ENCODE measurements around the gene KCNK3.

KCNK3 gene

DNA sequence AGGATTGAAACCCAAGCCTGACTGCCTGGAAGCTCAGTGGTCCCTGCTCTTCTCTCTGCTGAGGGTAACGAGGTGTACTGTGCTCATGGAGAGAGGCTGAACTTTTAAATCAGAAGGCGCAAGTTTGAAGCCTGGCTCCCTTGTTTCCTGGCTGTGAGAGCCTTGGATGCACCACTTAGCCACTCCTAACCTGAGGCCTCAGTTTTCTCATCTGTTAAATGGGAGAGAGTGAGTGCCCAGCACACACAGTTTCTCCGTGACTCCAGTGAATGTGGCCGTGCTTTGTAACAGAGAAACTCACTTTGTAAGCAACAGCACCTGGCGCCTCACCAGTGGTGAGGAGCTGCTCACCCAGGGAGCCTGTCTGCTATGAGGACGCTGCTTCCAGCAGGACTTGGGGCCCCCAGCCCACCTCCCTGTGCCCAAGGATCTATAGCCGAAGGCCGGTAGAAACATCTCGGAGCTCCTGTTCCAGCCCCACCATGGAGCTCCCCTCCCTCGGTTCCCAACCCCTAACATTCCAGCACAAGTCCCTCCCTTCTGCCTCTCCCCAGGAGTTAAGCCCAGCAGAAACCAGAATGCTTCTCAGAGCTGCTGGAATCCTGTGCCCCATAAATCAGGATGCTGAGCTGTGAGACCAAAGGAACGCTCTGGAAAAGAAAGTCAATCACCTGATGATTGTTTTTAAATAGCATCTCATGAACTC lies 20.3 kb upstream of the KCNK3 start:
- no peaks in the 10 kb centered on the region for H3K36me3 ChIP-seq (ENCODE audit: insufficient read depth)
- H3K4me3 ChIP-seq (IDR thresholded peaks at IDR 0.05; ENCODE audit: insufficient read depth, low read depth, low read length) = no peak overlapping the region
- no peak overlapping the region for H3K27ac ChIP-seq
- no peaks in the 10 kb centered on the region for H3K4me1 ChIP-seq (ENCODE audit: low read depth, poor library complexity, severe bottlenecking)
- H3K79me2 ChIP-seq (ENCODE audit: insufficient read depth, low read depth) = no peaks in the 10 kb centered on the region
- peaks cover 36% of the 10 kb centered on the region for H3K27me3 ChIP-seq (ENCODE audit: insufficient read depth, low read depth)
- H4K20me1 ChIP-seq (ENCODE audit: insufficient read depth) = no peaks in the 10 kb centered on the region
- no peak overlapping the region for H2AFZ ChIP-seq (ENCODE audit: low read depth)
- no peak overlapping the region for H3K9ac ChIP-seq
- H3K4me2 ChIP-seq = no peak overlapping the region
- TF ChIP-seq, protein P1, sequence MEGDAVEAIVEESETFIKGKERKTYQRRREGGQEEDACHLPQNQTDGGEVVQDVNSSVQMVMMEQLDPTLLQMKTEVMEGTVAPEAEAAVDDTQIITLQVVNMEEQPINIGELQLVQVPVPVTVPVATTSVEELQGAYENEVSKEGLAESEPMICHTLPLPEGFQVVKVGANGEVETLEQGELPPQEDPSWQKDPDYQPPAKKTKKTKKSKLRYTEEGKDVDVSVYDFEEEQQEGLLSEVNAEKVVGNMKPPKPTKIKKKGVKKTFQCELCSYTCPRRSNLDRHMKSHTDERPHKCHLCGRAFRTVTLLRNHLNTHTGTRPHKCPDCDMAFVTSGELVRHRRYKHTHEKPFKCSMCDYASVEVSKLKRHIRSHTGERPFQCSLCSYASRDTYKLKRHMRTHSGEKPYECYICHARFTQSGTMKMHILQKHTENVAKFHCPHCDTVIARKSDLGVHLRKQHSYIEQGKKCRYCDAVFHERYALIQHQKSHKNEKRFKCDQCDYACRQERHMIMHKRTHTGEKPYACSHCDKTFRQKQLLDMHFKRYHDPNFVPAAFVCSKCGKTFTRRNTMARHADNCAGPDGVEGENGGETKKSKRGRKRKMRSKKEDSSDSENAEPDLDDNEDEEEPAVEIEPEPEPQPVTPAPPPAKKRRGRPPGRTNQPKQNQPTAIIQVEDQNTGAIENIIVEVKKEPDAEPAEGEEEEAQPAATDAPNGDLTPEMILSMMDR (conservative IDR thresholded peaks at IDR 0.05; ENCODE audit: low read depth, low read length) = no peak

DNA sequence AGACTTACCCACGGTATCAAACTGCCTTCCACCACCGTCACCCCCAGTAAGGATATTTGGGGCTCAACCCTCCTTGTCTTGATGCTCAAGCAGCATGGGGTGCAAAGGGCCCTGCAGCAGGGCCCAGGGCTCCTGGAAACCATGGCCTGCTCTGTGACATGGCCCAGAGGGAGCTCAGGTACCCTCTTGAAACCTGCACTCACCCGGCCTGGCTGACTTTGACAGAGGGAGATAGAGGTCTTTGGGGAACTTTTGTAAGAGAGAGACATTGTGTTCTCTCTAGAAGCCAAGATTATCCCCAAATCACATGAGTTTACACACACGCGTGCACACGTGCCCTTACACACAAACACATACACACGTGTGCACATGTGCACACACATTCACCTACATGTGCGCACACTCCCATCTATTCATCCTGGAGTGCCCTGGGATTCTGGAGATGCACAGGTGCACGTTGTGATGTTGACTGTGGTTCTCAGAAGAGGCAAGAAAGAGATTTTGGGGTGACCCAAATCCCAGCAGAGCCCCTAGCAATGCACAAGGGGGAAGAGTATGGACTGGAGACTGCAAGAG lies 19.6 kb upstream of the KCNK3 start:
- TF ChIP-seq, protein P1 (conservative IDR thresholded peaks at IDR 0.05; ENCODE audit: low read depth, low read length) = no peak
- no peak overlapping the region for H2AFZ ChIP-seq (ENCODE audit: low read depth)

DNA sequence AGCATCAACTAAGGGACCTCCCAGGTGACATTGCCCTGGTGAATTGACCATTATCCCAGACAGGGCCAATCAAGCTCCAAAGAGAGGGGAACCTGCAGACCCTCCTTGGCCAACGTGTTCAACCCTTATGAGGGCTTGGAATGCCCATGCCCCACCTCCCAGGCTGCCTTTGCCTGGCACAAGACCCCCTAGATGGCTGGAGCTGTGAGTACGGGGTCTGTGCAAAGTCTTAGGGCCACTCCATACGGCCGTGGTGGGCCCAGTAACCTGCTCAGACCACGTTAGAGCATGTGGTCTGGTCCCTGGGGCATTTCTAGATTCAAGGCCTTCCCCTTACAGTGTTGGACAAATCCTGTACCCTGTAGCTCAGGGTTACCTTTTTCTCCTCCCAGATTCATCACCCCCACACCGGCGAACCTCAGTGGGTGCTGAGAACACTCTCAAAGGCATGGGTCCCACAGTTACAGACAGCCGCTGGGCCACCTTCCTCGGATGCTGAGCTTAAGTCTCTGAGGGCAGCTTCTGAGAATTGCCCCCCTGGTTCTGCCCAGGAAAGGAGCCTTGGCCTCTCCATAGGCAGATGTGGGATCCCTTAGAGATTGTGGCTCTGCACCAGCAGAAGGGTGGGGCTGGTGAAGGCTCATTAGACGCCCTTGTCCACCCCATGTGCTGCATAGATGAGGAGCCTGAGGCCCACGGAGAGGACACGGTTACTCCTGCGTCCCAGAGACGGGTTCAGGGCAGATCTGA lies 18.3 kb upstream of the KCNK3 start:
- Histone ChIP-seq H3K27ac (no peak overlapping the region), H3K79me2 (ENCODE audit: insufficient read depth, low read depth) (no peaks in the 10 kb centered on the region), H3K27me3 (ENCODE audit: insufficient read depth, low read depth) (peaks cover 47% of the 10 kb centered on the region), H4K20me1 (ENCODE audit: insufficient read depth) (no peaks in the 10 kb centered on the region), H3K9ac (no peak overlapping the region), H3K4me2 (no peak overlapping the region), H3K36me3 (ENCODE audit: insufficient read depth) (no peaks in the 10 kb centered on the region), H3K4me3 (IDR thresholded peaks at IDR 0.05; ENCODE audit: insufficient read depth, low read depth, low read length) (no peak overlapping the region), H3K4me1 (ENCODE audit: low read depth, poor library complexity, severe bottlenecking) (no peaks in the 10 kb centered on the region), H2AFZ (ENCODE audit: low read depth) (no peak overlapping the region)
- TF ChIP-seq, protein P1 (conservative IDR thresholded peaks at IDR 0.05; ENCODE audit: low read depth, low read length) = no peak

More for the DNA sequence above, 19.6 kb upstream of the KCNK3 start:
- no peak overlapping the region for H3K9ac ChIP-seq
- H3K27ac ChIP-seq = no peak overlapping the region
- no peaks in the 10 kb centered on the region for H3K4me1 ChIP-seq (ENCODE audit: low read depth, poor library complexity, severe bottlenecking)
- no peaks in the 10 kb centered on the region for H4K20me1 ChIP-seq (ENCODE audit: insufficient read depth)
- H3K4me2 ChIP-seq = no peak overlapping the region
- H3K79me2 ChIP-seq (ENCODE audit: insufficient read depth, low read depth) = no peaks in the 10 kb centered on the region
- no peaks in the 10 kb centered on the region for H3K36me3 ChIP-seq (ENCODE audit: insufficient read depth)
- H3K27me3 ChIP-seq (ENCODE audit: insufficient read depth, low read depth) = peaks cover 40% of the 10 kb centered on the region
- H3K4me3 ChIP-seq (IDR thresholded peaks at IDR 0.05; ENCODE audit: insufficient read depth, low read depth, low read length) = no peak overlapping the region

DNA sequence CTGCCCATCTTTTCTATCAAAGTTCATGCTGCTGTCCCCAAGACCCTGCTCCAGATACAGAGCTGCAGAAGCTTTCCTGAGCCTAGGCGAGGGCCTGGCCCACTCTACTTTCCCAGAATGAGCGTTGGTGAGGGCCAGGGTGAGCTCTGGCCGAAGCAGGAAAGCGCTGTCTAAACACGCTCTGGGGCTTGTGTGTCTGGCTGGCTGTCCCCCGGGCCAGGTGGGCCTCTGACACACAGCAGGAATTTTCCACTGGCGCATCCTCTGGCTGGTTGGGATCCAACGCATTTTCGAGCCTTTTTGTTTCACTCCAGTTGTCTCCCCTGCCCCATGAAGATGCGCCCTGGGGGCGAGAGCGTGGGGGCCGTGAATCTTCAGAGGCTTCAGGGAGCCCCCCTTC lies 17.8 kb upstream of the KCNK3 start:
- no peak overlapping the region for H3K9ac ChIP-seq
- no peaks in the 10 kb centered on the region for H4K20me1 ChIP-seq (ENCODE audit: insufficient read depth)
- H3K36me3 ChIP-seq (ENCODE audit: insufficient read depth) = no peaks in the 10 kb centered on the region
- H3K27ac ChIP-seq = no peak overlapping the region
- no peak overlapping the region for H3K4me2 ChIP-seq
- TF ChIP-seq, protein P1 (conservative IDR thresholded peaks at IDR 0.05; ENCODE audit: low read depth, low read length) = no peak
- H3K4me1 ChIP-seq (ENCODE audit: low read depth, poor library complexity, severe bottlenecking) = no peaks in the 10 kb centered on the region
- H3K4me3 ChIP-seq (IDR thresholded peaks at IDR 0.05; ENCODE audit: insufficient read depth, low read depth, low read length) = no peak overlapping the region
- H3K27me3 ChIP-seq (ENCODE audit: insufficient read depth, low read depth) = peaks cover 49% of the 10 kb centered on the region
- no peak overlapping the region for H2AFZ ChIP-seq (ENCODE audit: low read depth)
- H3K79me2 ChIP-seq (ENCODE audit: insufficient read depth, low read depth) = no peaks in the 10 kb centered on the region

Measured in KMS-11 (cell line).